Frontal cortex (tissue), 4 donors: ENCODE measurements around the gene PKN1. TPM values are rescaled to one million over a fixed set of nuclear protein-coding genes. Genes with fewer than 3 reads are reported as not detected.

Experiments used
- DNase-seq, 2 donors: peaks; one replicate each; pipeline ENCODE4 v3.0.0; 2012; ENCODE audit warnings: low spot score in 2 of 2
- FAIRE-seq: peaks from 2 replicates; lab custom pipeline; 2012; peaks lifted over from hg19 to GRCh38; lab: Jason Lieb, UNC
- total RNA-seq: library from RNA; depleted of rRNA; stranded (reverse); fragments of >200 nt; gene quantifications from one replicate; pipeline ENCODE4 v1.2.3, GENCODE V29; 2014
- donor health status: control.
- donor health status: control.
- donor health status: control.

PKN1 gene
- total RNA-seq, 1 donor from 2014 or later = 99.5 TPM

GRCh38 chr19:14419106-14419813, 13.8 kb upstream of the PKN1 start, which contains the start of gene DDX39A:
Gene DDX39A (minus strand): TSS chr19:14419341. CDS start chr19:14413220, 6,121 bp downstream.
- DNase-seq = peak; percentile 95 to 98
- FAIRE-seq = peak; percentile 73

GRCh38 chr19:14425696-14426138, 7.4 kb upstream of the PKN1 start:
- FAIRE-seq (no peak), DNase-seq (no peak)

- DNase-seq (no peak), FAIRE-seq (no peak)
Measured at GRCh38 chr19:14427461-14427860, 5.6 kb upstream of the PKN1 start.

GRCh38 chr19:14428882-14429416, 4.2 kb upstream of the PKN1 start:
- no peak for DNase-seq
- no peak for FAIRE-seq

GRCh38 chr19:14430712-14431111, 2.4 kb upstream of the PKN1 start:
- FAIRE-seq = no peak

GRCh38 chr19:14433554-14434501, 722 bp downstream of the PKN1 start:
- no peak for FAIRE-seq
- peak in 1 of 2 donors; percentile 49 for DNase-seq

More at GRCh38 chr19:14430712-14431111, 2.4 kb upstream of the PKN1 start:
- no peak for DNase-seq

GRCh38 chr19:14434543-14435319, 1.6 kb downstream of the PKN1 start:
- DNase-seq (peak in 1 of 2 donors; percentile 50), FAIRE-seq (no peak)

- FAIRE-seq = no peak
- DNase-seq = no peak
Measured at GRCh38 chr19:14435320-14436050, 2.4 kb downstream of the PKN1 start.

GRCh38 chr19:14437578-14438140, 4.6 kb downstream of the PKN1 start:
- DNase-seq (no peak), FAIRE-seq (no peak)

- no peak for DNase-seq
- no peak for FAIRE-seq
Measured at GRCh38 chr19:14439014-14439413, 5.9 kb downstream of the PKN1 start.

- DNase-seq (peak in 1 of 2 donors; percentile 41), FAIRE-seq (no peak)
Measured at GRCh38 chr19:14440049-14440448, 6.9 kb downstream of the PKN1 start.

GRCh38 chr19:14441041-14441938, 8.2 kb downstream of the PKN1 start:
- no peak for FAIRE-seq

GRCh38 chr19:14442891-14443631, 10.0 kb downstream of the PKN1 start:
- no peak for FAIRE-seq
- no peak for DNase-seq

More at GRCh38 chr19:14441041-14441938, 8.2 kb downstream of the PKN1 start:
- DNase-seq = no peak

GRCh38 chr19:14443632-14444216, 10.6 kb downstream of the PKN1 start:
- no peak for DNase-seq
- FAIRE-seq = no peak

- DNase-seq (no peak), FAIRE-seq (no peak)
Measured at GRCh38 chr19:14446336-14447036, 13.4 kb downstream of the PKN1 start.

- FAIRE-seq (no peak), DNase-seq (no peak)
Measured at GRCh38 chr19:14449321-14449720, 16.2 kb downstream of the PKN1 start.
